Measurements from ENCODE around the gene NR6A1.

Gene NR6A1

GRCh38 chr9:124795881-124796431 lies 24.8 kb upstream of the NR6A1 start:
- DNase-seq (ENCODE audit: low read depth): no peak

- no peak for DNase-seq (ENCODE audit: low read depth)
Observed at GRCh38 chr9:124794902-124795491, 23.9 kb upstream of the NR6A1 start.

- no peak for DNase-seq (ENCODE audit: low read depth)
Observed at GRCh38 chr9:124793015-124793541, 22.0 kb upstream of the NR6A1 start.

GRCh38 chr9:124792257-124793014 lies 21.3 kb upstream of the NR6A1 start:
- DNase-seq (ENCODE audit: low read depth): no peak

- DNase-seq (ENCODE audit: low read depth): no peak
Observed at GRCh38 chr9:124790801-124791505, 19.8 kb upstream of the NR6A1 start.

GRCh38 chr9:124790301-124790700 lies 19.2 kb upstream of the NR6A1 start:
- DNase-seq (ENCODE audit: low read depth): no peak

GRCh38 chr9:124789531-124789930 lies 18.4 kb upstream of the NR6A1 start:
- no peak for DNase-seq (ENCODE audit: low read depth)

- DNase-seq (ENCODE audit: low read depth): no peak
Observed at GRCh38 chr9:124788542-124789217, 17.6 kb upstream of the NR6A1 start.

GRCh38 chr9:124786881-124787573 lies 15.9 kb upstream of the NR6A1 start:
- no peak for DNase-seq (ENCODE audit: low read depth)

- no peak for DNase-seq (ENCODE audit: low read depth)
Observed at GRCh38 chr9:124784509-124784908, 13.4 kb upstream of the NR6A1 start.

GRCh38 chr9:124783830-124784229 lies 12.7 kb upstream of the NR6A1 start:
- no peak for DNase-seq (ENCODE audit: low read depth)

- DNase-seq (ENCODE audit: low read depth): no peak
Observed at GRCh38 chr9:124782661-124783574, 11.8 kb upstream of the NR6A1 start.

GRCh38 chr9:124781967-124782660 lies 11.0 kb upstream of the NR6A1 start:
- DNase-seq (ENCODE audit: low read depth): no peak

GRCh38 chr9:124780757-124781151 lies 9.6 kb upstream of the NR6A1 start:
- no peak for DNase-seq (ENCODE audit: low read depth)

- no peak for DNase-seq (ENCODE audit: low read depth)
Observed at GRCh38 chr9:124780060-124780756, 9.1 kb upstream of the NR6A1 start.

- no peak for DNase-seq (ENCODE audit: low read depth)
Observed at GRCh38 chr9:124779368-124780059, 8.4 kb upstream of the NR6A1 start.

- DNase-seq (ENCODE audit: low read depth): no peak
Observed at GRCh38 chr9:124778575-124779367, 7.7 kb upstream of the NR6A1 start.
